Hepatocyte (in vitro differentiated cells): ENCODE measurements around the gene EXTL1. TPM values are rescaled to one million over a fixed set of nuclear protein-coding genes. Genes with fewer than 3 reads are reported as not detected.

ENCODE experiments used
- DNase-seq: peaks from one replicate; pipeline ENCODE4 v3.0.0-alpha.2; 2016; ENCODE audit warnings: low spot score
- H2AFZ ChIP-seq: fragments of 200-600 bp; sonication (generic); 2 replicates; pipeline ENCODE4 v1.6.0; 2016; ENCODE audit warnings: antibody characterized with exemption, mild to moderate bottlenecking
- H3K27ac ChIP-seq: fragments of 200-600 bp; sonication (generic); 2 replicates; pipeline ENCODE4 v1.5.1; 2016; ENCODE audit warnings: mild to moderate bottlenecking
- H3K27me3 ChIP-seq: fragments of 200-600 bp; sonication (generic); 2 replicates; pipeline ENCODE4 v1.6.1; 2016
- H3K36me3 ChIP-seq: fragments of 200-600 bp; sonication (generic); replicated peaks from 2 replicates; pipeline ENCODE4 v1.5.1; 2016; ENCODE audit warnings: low read depth; ENCODE audit not compliant: insufficient read depth
- H3K4me1 ChIP-seq: fragments of 200-600 bp; sonication (generic); 2 replicates; pipeline ENCODE4 v1.5.1; 2016; ENCODE audit warnings: mild to moderate bottlenecking, moderate library complexity; ENCODE audit not compliant: insufficient read depth
- H3K4me2 ChIP-seq: fragments of 200-600 bp; sonication (generic); 2 replicates; pipeline ENCODE4 v1.6.0; 2016
- H3K4me3 ChIP-seq: fragments of 200-600 bp; sonication (generic); 2 replicates; pipeline ENCODE4 v1.5.1; 2016; ENCODE audit warnings: mild to moderate bottlenecking
- H3K79me2 ChIP-seq: fragments of 200-600 bp; sonication (generic); 2 replicates; pipeline ENCODE4 v1.6.0; 2017; ENCODE audit warnings: mild to moderate bottlenecking
- H3K9me2 ChIP-seq: fragments of 200-600 bp; sonication (generic); replicated peaks from 2 replicates; pipeline ENCODE4 v1.6.0; 2017; ENCODE audit warnings: mild to moderate bottlenecking; ENCODE audit not compliant: insufficient read depth
- H3K9me3 ChIP-seq: fragments of 200-600 bp; sonication (generic); 2 replicates; pipeline ENCODE4 v1.5.1; 2016; ENCODE audit warnings: low read depth, mild to moderate bottlenecking
- H4K20me1 ChIP-seq: fragments of 200-600 bp; sonication (generic); 2 replicates; pipeline ENCODE4 v1.6.0; 2016; ENCODE audit warnings: mild to moderate bottlenecking; ENCODE audit not compliant: insufficient read depth, poor library complexity, severe bottlenecking
- CTCF ChIP-seq: fragments of 200-600 bp; sonication (generic); IDR thresholded peaks from 2 replicates; pipeline ENCODE4 v1.5.1; 2016; ENCODE audit warnings: antibody characterized with exemption, mild to moderate bottlenecking; ENCODE audit not compliant: poor library complexity
- EZH2 ChIP-seq: fragments of 200-600 bp; sonication (generic); IDR thresholded peaks from 2 replicates; pipeline ENCODE4 v1.6.1; 2016; ENCODE audit warnings: antibody characterized with exemption, mild to moderate bottlenecking, borderline replicate concordance
- EZH2phosphoT487 ChIP-seq: fragments of 200-600 bp; sonication (generic); IDR thresholded peaks from one replicate; pipeline ENCODE4 v1.6.1; 2018; ENCODE audit warnings: antibody characterized with exemption, mild to moderate bottlenecking, low read depth, moderate library complexity; ENCODE audit not compliant: unreplicated experiment, severe bottlenecking
- WGBS: methylation state at CpG from one replicate; pipeline ENCODE4 v1.1.6; 2016; ENCODE audit warnings: low lambda C conversion rate; ENCODE audit errors: missing lambda C conversion rate; 5-methylcytosine and 5-hydroxymethylcytosine counted together
- polyA plus RNA-seq: library from polyadenylated mRNA; unstranded; fragments of >200 nt; fragmentation: Nextera tagmentation; extraction: Ambion mirVana; gene quantifications from 2 replicates; pipeline ENCODE4 v1.2.1, GENCODE V29; 2016
- total RNA-seq: library from RNA; depleted of rRNA; stranded (reverse); fragments of >200 nt; gene quantifications from 2 replicates; pipeline ENCODE4 v1.2.3, GENCODE V29; 2014

The EXTL1 gene
- total RNA-seq (0.17 and 0.84 TPM in 2 replicates), polyA plus RNA-seq (1.3 and 1.6 TPM in 2 replicates)

- H3K9me3 ChIP-seq, result no peaks in the 10 kb centered on the region
- peak within 1 kb of the TSS; percentile 75 for H3K4me2 ChIP-seq
- no peaks in the 10 kb centered on the region for H3K4me1 ChIP-seq
- no peak within 1 kb of the TSS for H3K27ac ChIP-seq
- no peaks in the 10 kb centered on the region for H3K79me2 ChIP-seq
- DNase-seq, result no peak
- 37% methylated on average over 15 of the region's 15 CpGs for WGBS
- H3K9me2 ChIP-seq, result no peaks in the 10 kb centered on the region
- H3K4me3 ChIP-seq, result no peak within 1 kb of the TSS
- no peak within 1 kb of the TSS for H2AFZ ChIP-seq
- TF ChIP-seq EZH2phosphoT487 (no peak), EZH2 (no peak), CTCF (no peak)
- no peaks in the 10 kb centered on the region for H3K27me3 ChIP-seq
- H4K20me1 ChIP-seq, result no peaks in the 10 kb centered on the region
- no peaks in the 10 kb centered on the region for H3K36me3 ChIP-seq
Measured at GRCh38 chr1:26021647-26022403, at the start of gene EXTL1. EXTL1 (plus strand) TSS chr1:26021775; CDS start chr1:26022647, 872 bp downstream.

- Histone ChIP-seq H3K27me3 (no peaks in the 10 kb centered on the region), H3K9me2 (no peaks in the 10 kb centered on the region), H2AFZ (no peak overlapping the region), H3K9me3 (no peaks in the 10 kb centered on the region), H4K20me1 (no peaks in the 10 kb centered on the region), H3K4me3 (no peak overlapping the region), H3K4me2 (no peak overlapping the region), H3K27ac (no peak overlapping the region), H3K79me2 (no peaks in the 10 kb centered on the region), H3K36me3 (no peaks in the 10 kb centered on the region), H3K4me1 (no peaks in the 10 kb centered on the region)
- 44% methylated on average over 1 of the region's 1 CpG for WGBS
- no peak for TF ChIP-seq CTCF
- TF ChIP-seq EZH2phosphoT487, result no peak
- no peak for DNase-seq
Measured at GRCh38 chr1:25971811-25972180, 49.8 kb upstream of the EXTL1 start.

- H3K4me3 ChIP-seq, result no peak overlapping the region
- no peaks in the 10 kb centered on the region for H3K79me2 ChIP-seq
- no peaks in the 10 kb centered on the region for H3K9me3 ChIP-seq
- TF ChIP-seq CTCF (no peak), EZH2 (no peak), EZH2phosphoT487 (no peak)
- no peaks in the 10 kb centered on the region for H3K4me1 ChIP-seq
- DNase-seq, result no peak
- H4K20me1 ChIP-seq, result no peaks in the 10 kb centered on the region
- no peak overlapping the region for H3K27ac ChIP-seq
- H3K27me3 ChIP-seq, result no peaks in the 10 kb centered on the region
- WGBS, result 80% methylated on average over 6 of the region's 6 CpGs
- H2AFZ ChIP-seq, result no peak overlapping the region
- H3K9me2 ChIP-seq, result no peaks in the 10 kb centered on the region
- H3K36me3 ChIP-seq, result no peaks in the 10 kb centered on the region
- H3K4me2 ChIP-seq, result no peak overlapping the region
Measured at GRCh38 chr1:25973610-25974321, 47.8 kb upstream of the EXTL1 start.
